Measurements from ENCODE around the gene LENG1.

- TF ChIP-seq CTCF (IDR thresholded peaks at IDR 0.05; ENCODE audit: insufficient read depth, low read length) (no peak), REST (IDR thresholded peaks at IDR 0.05; ENCODE audit: insufficient replicate concordance, low read depth) (no peak), POLR2AphosphoS5 (IDR thresholded peaks at IDR 0.05; ENCODE audit: low read depth) (no peak)
These were observed 9.7 kb upstream of the LENG1 start for GRCh38 chr19:54169149-54169740.

All from HL-60 (cell line).